HCT116 (cell line): ENCODE results near the gene AGBL1.

Experiments used
- CBX3 ChIP-seq: IDR thresholded peaks from 2 replicates; pipeline ENCODE4 v1.6.1; 2012; ENCODE audit warnings: low read depth
- EZH2 ChIP-seq: fragments of 200-600 bp; sonication (generic); IDR thresholded peaks from 2 replicates; pipeline ENCODE4 v1.6.1; 2017; ENCODE audit warnings: antibody characterized with exemption, mixed run types
- EZH2phosphoT487 ChIP-seq: fragments of 200-600 bp; IDR thresholded peaks from 2 replicates; pipeline ENCODE4 v1.6.1; 2018; ENCODE audit warnings: antibody characterized with exemption, borderline replicate concordance
- POLR2A ChIP-seq: IDR thresholded peaks from 2 replicates; pipeline ENCODE4 v1.7.0; 2011; ENCODE audit warnings: borderline replicate concordance; ENCODE audit not compliant: insufficient read depth, insufficient read length; ENCODE audit errors: extremely low read depth
- POLR2AphosphoS5 ChIP-seq: IDR thresholded peaks from 2 replicates; pipeline ENCODE4 v1.6.1; 2011; ENCODE audit warnings: mild to moderate bottlenecking, low read depth, low read length, moderate library complexity
- SP1 ChIP-seq: IDR thresholded peaks from 2 replicates; pipeline ENCODE4 v1.6.1; 2012; ENCODE audit warnings: low read depth
- TF ChIP-seq, protein P1 (sequence below), 3 experiments: fragments of 200-600 bp in 1 of 3; sonication (generic) in 1 of 3; IDR thresholded peaks in 2 of 3; conservative IDR thresholded peaks in 1 of 3; 2 replicates each; pipeline ENCODE4 v1.5.1; 2012 to 2017; ENCODE audit warnings: low read depth in 2 of 3, low read length in 2 of 3, antibody characterized with exemption in 1 of 3, borderline replicate concordance in 1 of 3, control low read depth in 1 of 3, mild to moderate bottlenecking in 1 of 3, mixed read lengths in 1 of 3, mixed run types in 1 of 3, moderate library complexity in 1 of 3; ENCODE audit not compliant: insufficient read depth in 1 of 3

- TF ChIP-seq, protein P1, sequence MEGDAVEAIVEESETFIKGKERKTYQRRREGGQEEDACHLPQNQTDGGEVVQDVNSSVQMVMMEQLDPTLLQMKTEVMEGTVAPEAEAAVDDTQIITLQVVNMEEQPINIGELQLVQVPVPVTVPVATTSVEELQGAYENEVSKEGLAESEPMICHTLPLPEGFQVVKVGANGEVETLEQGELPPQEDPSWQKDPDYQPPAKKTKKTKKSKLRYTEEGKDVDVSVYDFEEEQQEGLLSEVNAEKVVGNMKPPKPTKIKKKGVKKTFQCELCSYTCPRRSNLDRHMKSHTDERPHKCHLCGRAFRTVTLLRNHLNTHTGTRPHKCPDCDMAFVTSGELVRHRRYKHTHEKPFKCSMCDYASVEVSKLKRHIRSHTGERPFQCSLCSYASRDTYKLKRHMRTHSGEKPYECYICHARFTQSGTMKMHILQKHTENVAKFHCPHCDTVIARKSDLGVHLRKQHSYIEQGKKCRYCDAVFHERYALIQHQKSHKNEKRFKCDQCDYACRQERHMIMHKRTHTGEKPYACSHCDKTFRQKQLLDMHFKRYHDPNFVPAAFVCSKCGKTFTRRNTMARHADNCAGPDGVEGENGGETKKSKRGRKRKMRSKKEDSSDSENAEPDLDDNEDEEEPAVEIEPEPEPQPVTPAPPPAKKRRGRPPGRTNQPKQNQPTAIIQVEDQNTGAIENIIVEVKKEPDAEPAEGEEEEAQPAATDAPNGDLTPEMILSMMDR (IDR thresholded peaks at IDR 0.05 in 2 of 3, conservative IDR thresholded peaks at IDR 0.05 in 1 of 3; ENCODE audit: borderline replicate concordance in 1 of 3, insufficient read depth in 1 of 3, low read depth in 2 of 3, low read length in 2 of 3), result no peak
- TF ChIP-seq CBX3, result no peak
- TF ChIP-seq POLR2A, result no peak
- no peak for TF ChIP-seq EZH2phosphoT487
- no peak for TF ChIP-seq POLR2AphosphoS5
- no peak for TF ChIP-seq SP1
- TF ChIP-seq EZH2, result no peak
Measured at GRCh38 chr15:86616771-86617170, 537.1 kb downstream of the AGBL1 start.
